Neural crest cell (in vitro differentiated cells): ENCODE measurements around the gene ROGDI. TPM values are rescaled to one million over a fixed set of nuclear protein-coding genes. Genes with fewer than 3 reads are reported as not detected.

Source experiments
- DNase-seq: peaks from one replicate; pipeline ENCODE4 v3.0.0; 2021; ENCODE audit warnings: low read depth, mixed read lengths, low spot score
- H3K27ac Mint-ChIP-seq: one replicate; pipeline ENCODE4 v1.8.0; 2021; ENCODE audit warnings: mild to moderate bottlenecking, mixed read lengths; ENCODE audit not compliant: unreplicated experiment
- H3K27me3 Mint-ChIP-seq: 2 replicates; pipeline ENCODE4 v1.8.0; 2021; ENCODE audit warnings: low read depth, mild to moderate bottlenecking, mixed read lengths
- H3K36me3 Mint-ChIP-seq: 2 replicates; pipeline ENCODE4 v1.8.0; 2021; ENCODE audit warnings: low read depth, mild to moderate bottlenecking, mixed read lengths
- H3K4me1 Mint-ChIP-seq: 2 replicates; pipeline ENCODE4 v1.8.0; 2021; ENCODE audit warnings: mixed read lengths
- H3K4me3 Mint-ChIP-seq: one replicate; pipeline ENCODE4 v1.8.0; 2021; ENCODE audit warnings: mild to moderate bottlenecking, mixed read lengths
- H3K9me3 Mint-ChIP-seq: 2 replicates; pipeline ENCODE4 v1.8.0; 2021; ENCODE audit warnings: mixed read lengths
- CTCF ChIP-seq: fragments of 200-600 bp; sonication (generic); conservative IDR thresholded peaks from 2 replicates; pipeline ENCODE4 v1.5.0; 2021; ENCODE audit warnings: antibody characterized with exemption, mild to moderate bottlenecking
- total RNA-seq: library from RNA; stranded (reverse); gene quantifications from 2 replicates; pipeline ENCODE4 v1.2.1, GENCODE V29; 2021

The ROGDI gene
- total RNA-seq, 1 donor from 2014 or later: 22.0 TPM

- Mint-ChIP-seq H3K9me3 (no peaks in the 10 kb centered on the region), H3K27me3 (no peaks in the 10 kb centered on the region), H3K4me1 (peaks cover 9% of the 10 kb centered on the region), H3K4me3 (no peak overlapping the region), H3K36me3 (peaks cover 5% of the 10 kb centered on the region), H3K27ac (no peak overlapping the region)
- TF ChIP-seq CTCF: no peak
- no peak for DNase-seq
Measured at GRCh38 chr16:4840984-4841383, 38.6 kb upstream of the ROGDI start.

- Mint-ChIP-seq H3K27ac (no peak overlapping the region), H3K9me3 (no peaks in the 10 kb centered on the region), H3K4me1 (no peaks in the 10 kb centered on the region), H3K4me3 (no peak overlapping the region), H3K36me3 (peaks cover 5% of the 10 kb centered on the region), H3K27me3 (no peaks in the 10 kb centered on the region)
- DNase-seq: no peak
- TF ChIP-seq CTCF: no peak
Measured at GRCh38 chr16:4839942-4840341, 37.5 kb upstream of the ROGDI start.

- Mint-ChIP-seq H3K27ac (no peak overlapping the region), H3K27me3 (no peaks in the 10 kb centered on the region), H3K4me1 (no peaks in the 10 kb centered on the region), H3K4me3 (no peak overlapping the region), H3K36me3 (peaks cover 5% of the 10 kb centered on the region), H3K9me3 (no peaks in the 10 kb centered on the region)
- no peak for TF ChIP-seq CTCF
- no peak for DNase-seq
Measured at GRCh38 chr16:4837733-4838501, 35.5 kb upstream of the ROGDI start.

- Mint-ChIP-seq H3K4me3 (no peak overlapping the region), H3K27ac (no peak overlapping the region), H3K27me3 (no peaks in the 10 kb centered on the region), H3K4me1 (no peaks in the 10 kb centered on the region), H3K9me3 (no peaks in the 10 kb centered on the region), H3K36me3 (peaks cover 5% of the 10 kb centered on the region)
- no peak for TF ChIP-seq CTCF
- no peak for DNase-seq
Measured at GRCh38 chr16:4836727-4837126, 34.3 kb upstream of the ROGDI start.

GRCh38 chr16:4833584-4833983 lies 31.2 kb upstream of the ROGDI start:
- TF ChIP-seq CTCF: no peak
- H3K4me3 Mint-ChIP-seq: no peak overlapping the region

More at GRCh38 chr16:4833584-4833983, 31.2 kb upstream of the ROGDI start:
- Mint-ChIP-seq H3K27ac (no peak overlapping the region), H3K9me3 (no peaks in the 10 kb centered on the region), H3K4me1 (no peaks in the 10 kb centered on the region), H3K36me3 (peaks cover 8% of the 10 kb centered on the region), H3K27me3 (no peaks in the 10 kb centered on the region)
- no peak for DNase-seq
